Measurements from ENCODE around the gene NRG3.

The NRG3 gene

DNA sequence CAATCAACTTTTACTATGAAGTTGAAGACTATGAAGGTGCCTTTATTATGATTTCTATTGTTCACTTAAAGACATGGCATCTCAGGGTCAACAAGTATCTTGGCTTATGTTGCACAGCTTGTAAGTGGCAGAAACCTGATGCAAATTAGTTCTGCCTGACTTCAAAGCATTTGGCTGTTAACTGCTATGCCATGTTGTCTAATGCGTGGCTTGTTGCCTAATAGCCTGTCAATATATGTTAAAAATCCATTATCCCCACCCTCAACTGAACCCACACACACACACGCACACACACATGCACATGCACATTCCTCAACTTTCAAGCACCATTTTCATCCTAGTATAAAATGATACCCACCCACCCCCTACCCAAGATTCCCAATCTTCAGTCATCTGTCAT lies 217.1 kb downstream of the NRG3 start:
- no peak for DNase-seq (ENCODE audit: low spot score)

DNA sequence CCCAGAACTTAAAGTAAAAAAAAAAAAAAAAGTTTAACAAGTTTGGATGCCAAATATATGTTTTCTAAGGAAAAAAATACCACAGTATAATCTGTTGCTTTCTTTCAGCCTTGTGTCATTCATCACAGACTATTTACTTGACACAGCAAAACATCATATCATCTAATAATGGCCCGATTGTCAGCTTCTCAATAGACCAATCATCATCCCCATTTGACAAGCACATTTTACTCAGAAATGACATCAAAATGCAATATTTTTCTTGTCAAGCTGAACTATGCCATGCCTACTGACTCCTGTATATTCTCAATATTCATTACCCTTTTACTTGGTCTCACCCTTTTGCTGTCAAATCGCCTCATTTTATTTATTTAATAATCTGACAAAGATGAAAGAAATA lies 249.7 kb downstream of the NRG3 start:
- no peak for DNase-seq (ENCODE audit: low spot score)

DNA sequence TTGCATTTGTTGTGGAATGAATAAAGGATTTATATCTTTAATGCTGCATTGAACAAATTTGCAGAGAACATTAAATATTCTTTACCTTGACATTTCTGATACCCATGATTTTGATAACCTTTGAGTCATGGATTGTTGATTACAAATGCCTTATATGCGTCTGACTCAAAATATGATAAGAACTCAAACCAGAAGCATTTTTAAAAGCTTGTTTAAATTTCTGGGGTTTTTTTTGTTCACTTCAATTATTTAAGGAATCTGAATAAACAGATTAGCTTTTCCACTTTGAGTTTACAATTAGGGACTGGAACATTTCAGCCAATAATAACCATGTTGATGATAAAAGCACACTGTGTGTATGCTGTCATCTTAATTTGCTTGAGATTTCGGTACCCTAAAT lies 253.5 kb downstream of the NRG3 start:
- no peak for DNase-seq (ENCODE audit: low spot score)

DNA sequence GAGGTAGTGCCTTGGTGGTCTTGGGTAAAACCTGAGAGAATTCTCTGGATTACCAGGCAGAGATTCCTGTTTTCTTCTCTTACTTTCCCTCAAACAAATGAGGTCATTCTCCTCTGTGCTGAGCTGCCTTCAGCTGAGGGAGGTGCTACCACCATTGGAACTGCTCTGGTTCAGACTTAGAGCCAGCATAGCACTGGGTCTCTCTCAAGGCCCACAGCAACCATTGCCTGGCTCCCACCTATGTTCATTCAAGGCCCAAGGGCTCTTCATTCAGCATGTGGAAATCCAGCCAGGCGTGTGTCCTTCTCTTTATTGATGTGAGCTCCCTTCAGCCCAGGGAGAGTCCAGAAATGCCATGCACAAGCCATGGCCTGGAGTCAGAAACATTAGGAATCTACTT lies 261.1 kb downstream of the NRG3 start:
- DNase-seq (ENCODE audit: low spot score) = no peak

DNA sequence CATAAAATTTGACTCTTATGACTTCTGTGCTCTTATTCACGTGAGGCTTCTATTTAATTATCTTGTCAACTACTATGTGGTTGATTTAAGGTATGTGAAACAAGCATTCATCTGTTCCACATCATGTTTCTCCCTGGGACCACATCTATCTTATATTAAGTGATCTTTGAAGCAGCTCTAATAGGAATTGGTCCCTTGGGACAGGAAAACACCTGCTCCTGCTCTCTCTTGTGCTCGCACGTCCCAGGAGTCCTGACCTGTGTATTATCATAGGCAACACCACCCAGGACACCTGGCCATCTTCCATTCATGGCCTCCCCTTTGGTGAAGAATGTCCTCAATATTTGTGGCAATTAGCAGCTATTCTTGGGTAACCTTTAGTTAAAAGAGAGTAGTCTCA lies 269.2 kb downstream of the NRG3 start:
- DNase-seq (ENCODE audit: low spot score) = no peak

GRCh38 chr10:82148764-82149163 lies 273.8 kb downstream of the NRG3 start:
- DNase-seq (ENCODE audit: low spot score) = no peak

- no peak for DNase-seq (ENCODE audit: low spot score)
Observed at GRCh38 chr10:82149674-82150073, 274.7 kb downstream of the NRG3 start.

- peak; percentile 41 for DNase-seq (ENCODE audit: low spot score)
Observed at GRCh38 chr10:82150123-82150900, 275.3 kb downstream of the NRG3 start.

- DNase-seq (ENCODE audit: low spot score) = no peak
Observed at GRCh38 chr10:82160307-82160706, 285.3 kb downstream of the NRG3 start.

GRCh38 chr10:82161264-82161663 lies 286.3 kb downstream of the NRG3 start:
- DNase-seq (ENCODE audit: low spot score) = no peak

GRCh38 chr10:82162549-82163195 lies 287.7 kb downstream of the NRG3 start:
- DNase-seq (ENCODE audit: low spot score) = no peak

GRCh38 chr10:82171899-82172298 lies 296.9 kb downstream of the NRG3 start:
- DNase-seq (ENCODE audit: low spot score) = no peak

DNA sequence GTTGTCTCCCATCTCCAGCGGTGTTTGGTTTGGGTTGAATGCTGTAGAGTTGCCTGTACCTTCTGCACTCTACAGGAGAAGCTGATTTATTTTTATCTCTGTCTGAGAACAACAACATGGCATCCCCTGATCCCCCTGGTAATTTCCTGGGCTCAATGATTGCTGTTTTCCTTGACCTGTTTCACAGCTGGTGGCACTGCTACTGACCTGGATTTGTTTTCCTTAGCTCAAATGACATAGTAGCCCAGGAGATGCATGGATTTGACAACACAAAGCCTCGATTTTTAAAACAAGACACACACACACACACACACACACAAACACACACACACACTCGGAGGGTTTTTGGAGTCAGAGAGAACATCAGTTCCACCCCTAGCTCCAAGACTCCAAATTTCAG lies 301.6 kb downstream of the NRG3 start:
- DNase-seq (ENCODE audit: low spot score) = no peak

DNA sequence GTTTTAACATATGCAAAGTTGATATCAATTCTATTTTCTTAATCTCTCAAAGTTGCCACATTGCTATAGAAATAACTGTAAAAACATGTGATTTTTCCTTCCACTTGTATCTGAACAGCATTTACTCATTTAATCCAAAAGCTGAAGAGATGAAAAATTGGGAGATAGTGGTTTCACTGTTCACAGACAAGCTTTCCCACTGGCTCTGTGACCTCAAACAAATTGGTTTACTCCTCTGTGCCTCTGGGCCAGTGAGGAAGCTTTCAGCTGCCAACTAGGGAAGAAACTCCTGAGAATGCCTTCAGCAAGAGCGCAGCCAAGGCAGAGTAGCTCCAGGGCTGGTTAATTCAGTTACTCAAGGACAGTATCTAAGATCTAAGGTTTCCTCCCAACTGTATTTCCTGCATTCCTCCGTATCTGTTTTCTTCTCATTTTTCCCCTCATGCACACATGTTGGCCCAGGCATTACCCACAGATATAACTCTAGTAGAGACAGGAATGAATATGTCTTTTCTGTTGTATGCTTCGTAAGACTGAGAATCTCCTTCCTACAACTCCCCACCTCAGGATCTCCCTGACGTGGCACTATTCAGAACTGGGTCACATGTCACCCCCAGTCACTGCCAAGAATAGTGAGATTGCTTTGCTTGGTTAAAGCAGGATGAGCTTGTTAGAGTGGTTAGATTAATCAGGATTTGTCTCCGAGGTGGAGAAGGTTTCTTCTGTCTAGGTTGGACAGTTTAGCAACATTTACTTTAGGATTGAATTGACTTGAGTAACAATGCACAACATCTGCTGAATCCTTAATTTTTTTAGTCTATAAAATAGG lies 315.7 kb downstream of the NRG3 start:
- peak; percentile 9 for DNase-seq (ENCODE audit: low spot score)

DNA sequence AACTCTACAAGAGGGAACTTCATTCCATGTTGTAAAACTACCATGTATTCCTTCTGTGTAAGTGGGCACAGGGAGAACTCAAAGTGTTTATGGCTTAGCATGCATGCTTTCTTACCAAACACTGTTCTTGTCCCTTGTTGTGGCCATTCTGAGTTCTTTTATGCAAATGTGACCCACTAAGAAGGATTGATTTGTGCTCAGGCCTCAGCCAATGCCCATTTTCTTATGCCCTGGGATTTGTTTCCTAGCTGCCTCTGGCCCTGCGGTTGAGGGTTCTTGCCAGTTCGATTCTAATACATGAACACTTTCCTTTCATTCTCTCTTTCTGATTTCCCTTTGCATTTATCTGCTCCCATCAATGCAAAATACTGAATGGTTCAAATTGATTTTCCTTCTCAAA lies 316.7 kb downstream of the NRG3 start:
- peak; percentile 63 for DNase-seq (ENCODE audit: low spot score)

DNA sequence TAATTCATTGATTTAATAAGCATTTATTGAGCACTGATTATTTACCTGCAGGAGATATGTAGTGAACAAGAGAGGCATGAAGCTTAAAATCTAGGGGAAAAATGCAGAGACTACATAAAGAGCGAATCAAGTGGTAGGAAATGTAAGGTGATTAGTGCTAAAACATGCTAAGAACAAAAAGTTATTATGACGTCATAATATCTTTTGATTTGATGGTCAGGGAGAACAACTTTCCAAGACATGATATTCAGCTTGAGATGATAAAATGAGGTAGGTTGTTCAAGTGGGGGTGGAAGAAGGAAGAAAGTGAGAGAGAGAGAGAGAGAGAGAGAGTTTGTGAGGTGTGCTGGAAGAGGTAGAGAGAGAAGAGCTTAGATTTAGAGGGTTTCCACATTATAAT lies 317.7 kb downstream of the NRG3 start:
- no peak for DNase-seq (ENCODE audit: low spot score)

DNA sequence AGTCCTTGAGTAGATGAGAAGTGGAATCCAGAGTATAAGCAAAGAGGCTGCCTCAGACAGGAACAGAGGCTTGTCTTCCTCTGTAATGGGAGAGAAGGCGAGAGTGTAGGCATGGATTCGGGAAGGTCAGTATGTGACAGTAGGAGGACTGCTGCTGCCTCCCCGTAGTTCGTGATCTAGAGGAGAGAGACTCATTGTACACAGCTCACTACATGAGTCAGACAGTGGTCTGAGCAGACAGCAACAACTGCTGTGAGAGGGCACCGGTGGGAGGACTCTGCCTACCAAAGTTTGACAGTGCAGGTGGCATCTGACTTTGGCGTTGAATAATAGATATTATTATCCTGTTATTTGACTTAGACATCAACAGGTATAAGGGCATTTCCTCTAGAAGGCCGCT lies 319.4 kb downstream of the NRG3 start:
- no peak for DNase-seq (ENCODE audit: low spot score)

DNA sequence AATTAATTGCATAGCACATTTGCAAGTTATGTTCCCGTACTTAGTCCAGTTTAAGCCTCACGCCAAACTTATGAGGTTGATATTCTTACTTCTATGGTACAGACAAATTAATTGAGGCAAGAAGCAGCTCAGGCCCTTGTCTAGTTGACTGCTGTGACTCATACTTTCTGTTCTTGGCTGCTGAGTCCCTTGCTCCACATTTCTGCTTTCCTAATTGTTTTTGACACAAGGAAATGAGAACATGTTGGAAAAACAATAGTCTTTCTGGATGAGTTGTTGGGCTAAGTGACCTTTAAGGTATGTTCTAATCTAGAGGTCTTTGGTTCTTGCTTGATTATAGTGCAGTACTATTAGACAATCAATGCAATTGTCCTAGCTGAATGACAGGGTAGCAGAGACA lies 331.8 kb downstream of the NRG3 start:
- DNase-seq (ENCODE audit: low spot score) = peak; percentile 16

DNA sequence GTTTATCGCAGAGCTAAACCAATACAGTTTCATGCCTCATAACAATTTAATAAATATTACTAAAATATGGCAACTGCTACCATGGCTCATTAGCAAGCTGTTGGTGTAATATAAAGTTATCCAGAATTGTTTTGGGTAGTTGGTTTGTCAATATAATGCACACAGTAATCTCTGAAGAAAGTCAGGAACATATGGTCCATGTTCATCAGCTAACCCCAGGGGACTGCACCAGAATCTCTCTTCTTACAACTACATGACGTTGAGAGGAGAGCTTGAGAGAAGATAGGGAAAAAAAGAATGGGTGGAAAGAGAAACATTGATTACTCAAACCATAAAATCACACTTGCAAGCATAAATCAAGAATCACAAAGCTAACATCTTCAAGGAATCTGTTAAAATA lies 333.7 kb downstream of the NRG3 start:
- DNase-seq (ENCODE audit: low spot score) = no peak

GRCh38 chr10:82210331-82210730 lies 335.3 kb downstream of the NRG3 start:
- peak; percentile 45 for DNase-seq (ENCODE audit: low spot score)

- no peak for DNase-seq (ENCODE audit: low spot score)
Observed at GRCh38 chr10:82211346-82211745, 336.4 kb downstream of the NRG3 start.

- DNase-seq (ENCODE audit: low spot score) = no peak
Observed at GRCh38 chr10:82212753-82213152, 337.8 kb downstream of the NRG3 start.

DNA sequence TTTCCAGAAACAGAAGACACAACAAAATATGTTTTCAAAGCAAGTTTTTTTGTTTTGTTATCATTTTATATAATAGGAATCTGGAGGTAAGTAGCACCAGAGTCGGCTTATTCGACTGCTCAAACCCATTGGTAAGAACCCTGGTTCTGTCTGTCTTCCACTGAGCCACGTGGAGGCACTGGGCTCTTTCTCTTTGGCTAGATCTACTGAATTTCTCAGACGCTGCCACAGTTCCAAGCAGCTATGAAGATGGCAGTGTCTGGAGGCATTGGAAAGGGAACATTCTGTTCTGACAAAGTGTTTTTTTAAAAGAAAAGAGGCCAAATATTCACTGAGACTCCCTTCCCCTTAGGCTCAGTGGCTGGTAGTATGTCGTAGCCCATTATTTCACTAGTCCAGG lies 338.8 kb downstream of the NRG3 start:
- peak; percentile 53 for DNase-seq (ENCODE audit: low spot score)

Measured in Ammon's horn (tissue), 1 donor.